HCT116 (cell line): ENCODE data around the gene IMPG2.

Experiments
- EGR1 ChIP-seq: IDR thresholded peaks from 2 replicates; pipeline ENCODE4 v1.6.1; 2012; ENCODE audit warnings: low read depth
- JUND ChIP-seq: IDR thresholded peaks from 2 replicates; pipeline ENCODE4 v1.6.1; 2012
- POLR2A ChIP-seq: IDR thresholded peaks from 2 replicates; pipeline ENCODE4 v1.7.0; 2011; ENCODE audit warnings: borderline replicate concordance; ENCODE audit not compliant: insufficient read depth, insufficient read length; ENCODE audit errors: extremely low read depth
- POLR2AphosphoS5 ChIP-seq: IDR thresholded peaks from 2 replicates; pipeline ENCODE4 v1.6.1; 2011; ENCODE audit warnings: mild to moderate bottlenecking, low read depth, low read length, moderate library complexity
- RAD21 ChIP-seq: IDR thresholded peaks from 2 replicates; pipeline ENCODE4 v1.6.1; 2012; ENCODE audit warnings: low read depth, mild to moderate bottlenecking
- SIN3A ChIP-seq: IDR thresholded peaks from 2 replicates; pipeline ENCODE4 v1.6.1; 2012; ENCODE audit warnings: low read depth
- SRF ChIP-seq: IDR thresholded peaks from 2 replicates; pipeline ENCODE4 v1.6.1; 2012; ENCODE audit warnings: low read depth
- TCF7L2 ChIP-seq: IDR thresholded peaks from 2 replicates; pipeline ENCODE4 v1.7.0; 2011; ENCODE audit warnings: borderline replicate concordance, inconsistent platforms; ENCODE audit not compliant: insufficient read depth, insufficient read length; ENCODE audit errors: extremely low read depth
- YY1 ChIP-seq: IDR thresholded peaks from 2 replicates; pipeline ENCODE4 v1.6.1; 2011; ENCODE audit warnings: low read length, low read depth, moderate library complexity, mild to moderate bottlenecking; ENCODE audit not compliant: insufficient replicate concordance; ENCODE audit errors: extremely low read depth
- ZBTB33 ChIP-seq: IDR thresholded peaks from 2 replicates; pipeline ENCODE4 v1.6.1; 2011; ENCODE audit warnings: mild to moderate bottlenecking, low read length, moderate library complexity; ENCODE audit not compliant: insufficient replicate concordance; ENCODE audit errors: extremely low read depth
- TF ChIP-seq, protein P1 (sequence below), 3 experiments: fragments of 200-600 bp in 1 of 3; sonication (generic) in 1 of 3; IDR thresholded peaks in 2 of 3; conservative IDR thresholded peaks in 1 of 3; 2 replicates each; pipeline ENCODE4 v1.5.1; 2012 to 2017; ENCODE audit warnings: low read depth in 2 of 3, low read length in 2 of 3, antibody characterized with exemption in 1 of 3, borderline replicate concordance in 1 of 3, control low read depth in 1 of 3, mild to moderate bottlenecking in 1 of 3, mixed read lengths in 1 of 3, mixed run types in 1 of 3, moderate library complexity in 1 of 3; ENCODE audit not compliant: insufficient read depth in 1 of 3
- TF ChIP-seq, protein P2 (sequence below): IDR thresholded peaks from 2 replicates; pipeline ENCODE4 v1.6.1; 2012; ENCODE audit warnings: low read depth

DNA sequence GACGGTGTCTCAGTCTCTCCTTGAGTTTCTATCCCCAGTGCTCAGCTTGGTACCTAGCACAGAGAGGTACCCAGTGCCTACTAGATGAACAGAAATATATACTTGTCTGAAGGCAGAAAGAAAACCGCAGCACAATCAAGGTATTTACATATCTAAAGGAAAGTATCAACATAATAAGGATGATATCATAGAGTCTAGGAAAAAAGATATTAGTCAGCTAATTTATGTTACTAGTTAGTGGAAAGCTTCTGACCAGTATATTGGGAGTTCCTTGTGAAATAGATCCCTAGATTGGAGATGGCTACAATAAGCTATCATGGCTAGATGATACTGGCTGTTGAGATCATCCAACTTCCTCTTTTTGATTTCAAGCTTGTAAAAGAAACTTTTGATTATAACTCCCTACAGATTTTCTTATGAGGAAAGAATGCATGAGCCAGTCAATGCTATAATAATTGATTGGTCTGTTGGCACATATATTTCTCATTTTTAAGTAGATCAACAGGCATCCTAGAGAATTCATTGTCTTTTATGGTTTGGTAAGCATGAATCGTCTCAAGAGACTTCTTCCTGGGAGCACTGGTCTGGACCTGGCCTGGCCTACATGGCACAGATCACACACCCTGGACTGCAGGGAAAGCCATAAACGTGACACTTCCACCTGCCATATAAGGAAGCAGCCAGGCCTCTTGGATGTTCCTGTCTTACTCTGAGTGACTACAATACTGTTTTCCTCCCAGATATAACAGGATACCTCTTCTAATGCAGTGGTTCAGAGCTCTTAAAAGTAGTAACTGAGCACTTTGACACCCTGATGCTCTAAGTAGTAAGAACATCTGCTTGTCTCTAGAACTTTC lies 60.7 kb downstream of the IMPG2 start:
- TF ChIP-seq TCF7L2 (no peak), POLR2AphosphoS5 (no peak), ZBTB33 (no peak), POLR2A (no peak), SRF (peak; percentile 29; the same call in 1 of the 2 replicates), SIN3A (no peak), EGR1 (no peak), YY1 (no peak), JUND (no peak), RAD21 (no peak)
- TF ChIP-seq, protein P1, sequence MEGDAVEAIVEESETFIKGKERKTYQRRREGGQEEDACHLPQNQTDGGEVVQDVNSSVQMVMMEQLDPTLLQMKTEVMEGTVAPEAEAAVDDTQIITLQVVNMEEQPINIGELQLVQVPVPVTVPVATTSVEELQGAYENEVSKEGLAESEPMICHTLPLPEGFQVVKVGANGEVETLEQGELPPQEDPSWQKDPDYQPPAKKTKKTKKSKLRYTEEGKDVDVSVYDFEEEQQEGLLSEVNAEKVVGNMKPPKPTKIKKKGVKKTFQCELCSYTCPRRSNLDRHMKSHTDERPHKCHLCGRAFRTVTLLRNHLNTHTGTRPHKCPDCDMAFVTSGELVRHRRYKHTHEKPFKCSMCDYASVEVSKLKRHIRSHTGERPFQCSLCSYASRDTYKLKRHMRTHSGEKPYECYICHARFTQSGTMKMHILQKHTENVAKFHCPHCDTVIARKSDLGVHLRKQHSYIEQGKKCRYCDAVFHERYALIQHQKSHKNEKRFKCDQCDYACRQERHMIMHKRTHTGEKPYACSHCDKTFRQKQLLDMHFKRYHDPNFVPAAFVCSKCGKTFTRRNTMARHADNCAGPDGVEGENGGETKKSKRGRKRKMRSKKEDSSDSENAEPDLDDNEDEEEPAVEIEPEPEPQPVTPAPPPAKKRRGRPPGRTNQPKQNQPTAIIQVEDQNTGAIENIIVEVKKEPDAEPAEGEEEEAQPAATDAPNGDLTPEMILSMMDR (IDR thresholded peaks at IDR 0.05 in 2 of 3, conservative IDR thresholded peaks at IDR 0.05 in 1 of 3; ENCODE audit: borderline replicate concordance in 1 of 3, insufficient read depth in 1 of 3, low read depth in 2 of 3, low read length in 2 of 3): no peak
- TF ChIP-seq, protein P2, sequence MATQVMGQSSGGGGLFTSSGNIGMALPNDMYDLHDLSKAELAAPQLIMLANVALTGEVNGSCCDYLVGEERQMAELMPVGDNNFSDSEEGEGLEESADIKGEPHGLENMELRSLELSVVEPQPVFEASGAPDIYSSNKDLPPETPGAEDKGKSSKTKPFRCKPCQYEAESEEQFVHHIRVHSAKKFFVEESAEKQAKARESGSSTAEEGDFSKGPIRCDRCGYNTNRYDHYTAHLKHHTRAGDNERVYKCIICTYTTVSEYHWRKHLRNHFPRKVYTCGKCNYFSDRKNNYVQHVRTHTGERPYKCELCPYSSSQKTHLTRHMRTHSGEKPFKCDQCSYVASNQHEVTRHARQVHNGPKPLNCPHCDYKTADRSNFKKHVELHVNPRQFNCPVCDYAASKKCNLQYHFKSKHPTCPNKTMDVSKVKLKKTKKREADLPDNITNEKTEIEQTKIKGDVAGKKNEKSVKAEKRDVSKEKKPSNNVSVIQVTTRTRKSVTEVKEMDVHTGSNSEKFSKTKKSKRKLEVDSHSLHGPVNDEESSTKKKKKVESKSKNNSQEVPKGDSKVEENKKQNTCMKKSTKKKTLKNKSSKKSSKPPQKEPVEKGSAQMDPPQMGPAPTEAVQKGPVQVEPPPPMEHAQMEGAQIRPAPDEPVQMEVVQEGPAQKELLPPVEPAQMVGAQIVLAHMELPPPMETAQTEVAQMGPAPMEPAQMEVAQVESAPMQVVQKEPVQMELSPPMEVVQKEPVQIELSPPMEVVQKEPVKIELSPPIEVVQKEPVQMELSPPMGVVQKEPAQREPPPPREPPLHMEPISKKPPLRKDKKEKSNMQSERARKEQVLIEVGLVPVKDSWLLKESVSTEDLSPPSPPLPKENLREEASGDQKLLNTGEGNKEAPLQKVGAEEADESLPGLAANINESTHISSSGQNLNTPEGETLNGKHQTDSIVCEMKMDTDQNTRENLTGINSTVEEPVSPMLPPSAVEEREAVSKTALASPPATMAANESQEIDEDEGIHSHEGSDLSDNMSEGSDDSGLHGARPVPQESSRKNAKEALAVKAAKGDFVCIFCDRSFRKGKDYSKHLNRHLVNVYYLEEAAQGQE: no peak
